Naive thymus-derived CD8-positive, alpha-beta T cell (primary cell): ENCODE data around the gene TMEM271. TPM values are rescaled to one million over a fixed set of nuclear protein-coding genes. Genes with fewer than 3 reads are reported as not detected.

Experiments
- ATAC-seq, 2 donors: fragments of 150-1000 bp; cut with Tn5 transposase in 1 of 2; sonication (Bioruptor Pico), chemical (Tn5 transposase) in 1 of 2; 1 replicate in 1 of 2; 2 replicates in 1 of 2; pipeline ENCODE4 v1.10.0; 2021; ENCODE audit warnings: mild to moderate bottlenecking in 2 of 2, moderate library complexity in 2 of 2
- POLR2A ChIA-PET: fragments of 350-600 bp; sonication (Branson Sonifier 250); formaldehyde crosslinking; loops from one replicate; lab custom pipeline; 2021; ENCODE audit warnings: antibody characterized with exemption; lab: Charles Lee
- DNase-seq, 10 donors: peaks; one replicate each; pipeline versions ENCODE4 v3.0.0 to v3.0.0-alpha.2; 2020 to 2022
- H3K27ac Mint-ChIP-seq, 10 donors: one replicate each; pipeline ENCODE4 v1.8.0; 2020 to 2022; ENCODE audit warnings: mild to moderate bottlenecking in 10 of 10, mixed read lengths in 10 of 10, moderate library complexity in 4 of 10, inconsistent platforms in 1 of 10
- H3K27me3 Mint-ChIP-seq, 5 donors: one replicate each; pipeline ENCODE4 v1.8.0; 2021 to 2022; ENCODE audit warnings: mixed read lengths in 5 of 5
- H3K36me3 Mint-ChIP-seq, 3 donors: one replicate each; pipeline ENCODE4 v1.8.0; 2020 to 2022; ENCODE audit warnings: mixed read lengths in 3 of 3, mild to moderate bottlenecking in 2 of 3, inconsistent platforms in 1 of 3
- H3K4me1 Mint-ChIP-seq, 4 donors: one replicate each; pipeline ENCODE4 v1.8.0; 2021 to 2022; ENCODE audit warnings: mixed read lengths in 4 of 4
- H3K4me3 Mint-ChIP-seq, 10 donors: one replicate each; pipeline ENCODE4 v1.8.0; 2020 to 2022; ENCODE audit warnings: mild to moderate bottlenecking in 10 of 10, mixed read lengths in 10 of 10, moderate library complexity in 6 of 10, inconsistent platforms in 1 of 10
- H3K9me3 Mint-ChIP-seq, 9 donors: one replicate each; pipeline ENCODE4 v1.8.0; 2020 to 2022; ENCODE audit warnings: mixed read lengths in 9 of 9, mild to moderate bottlenecking in 3 of 9, inconsistent platforms in 1 of 9, moderate library complexity in 1 of 9
- polyA plus RNA-seq, 3 donors: library from polyadenylated mRNA; unstranded; fragments of 300-500 nt; fragmentation: Illumina TruSeq; gene quantifications; one replicate each; pipeline ENCODE4 v1.2.3, GENCODE V29; 2021
- total RNA-seq, 8 experiments: library from RNA in 2 of 8; stranded (reverse) in 2 of 8; gene quantifications; one replicate each; pipeline ENCODE4 v1.2.3 and lab custom pipeline; 2021 to 2026

Gene TMEM271
- total RNA-seq (not detected), polyA plus RNA-seq (not detected), total RNA-seq (lab: John Stamatoyannopoulos, UW) (0 to 0.08 (median 0) reads per million in 6 experiments)

- DNase-seq (no peak), ATAC-seq (no peak)
- peaks cover 12 to 18% (median 16%) of the 10 kb centered on the region in 4 donors for H3K4me1 Mint-ChIP-seq
- no peak within 1 kb of the TSS for H3K27ac Mint-ChIP-seq
- POLR2A ChIA-PET = interaction anchor here (0.9 kb wide), 1 partner anchor 98 kb away, joined by 4 read pairs; the partner anchor contains the start of genes ATP5ME and MYL5
- peaks cover 0 to 11% (median 2%) of the 10 kb centered on the region in 9 donors for H3K9me3 Mint-ChIP-seq
- H3K36me3 Mint-ChIP-seq = peaks cover 0 to 5% (median 5%) of the 10 kb centered on the region in 3 donors
- H3K4me3 Mint-ChIP-seq = peak within 1 kb of the TSS; percentile 53 to 85 (median 71)
- H3K27me3 Mint-ChIP-seq = peaks cover 42 to 82% (median 52%) of the 10 kb centered on the region in 5 donors
Observed at GRCh38 chr4:576245-576821, at the start of gene TMEM271. TSS of gene TMEM271 (minus strand) at chr4:576295. CDS start at chr4:576062, 233 bp downstream.

- Mint-ChIP-seq H3K4me3 (no peak overlapping the region), H3K27ac (no peak overlapping the region), H3K36me3 (no peaks in the 10 kb centered on the region), H3K9me3 (peaks cover 0 to 2% (median 0%) of the 10 kb centered on the region in 9 donors), H3K4me1 (peaks cover 0 to 1% (median 0%) of the 10 kb centered on the region in 4 donors), H3K27me3 (peaks cover 4 to 16% (median 4%) of the 10 kb centered on the region in 5 donors)
- DNase-seq = no peak
- POLR2A ChIA-PET = no interaction called here
- ATAC-seq = no peak
Observed at GRCh38 chr4:625631-626161, 49.6 kb upstream of the TMEM271 start.

- Mint-ChIP-seq H3K27me3 (peaks cover 4 to 19% (median 11%) of the 10 kb centered on the region in 5 donors), H3K9me3 (no peaks in the 10 kb centered on the region), H3K27ac (no peak within 1 kb of the TSS), H3K4me3 (no peak within 1 kb of the TSS), H3K36me3 (no peaks in the 10 kb centered on the region), H3K4me1 (peaks cover 0 to 1% (median 0%) of the 10 kb centered on the region in 4 donors)
- ATAC-seq (no peak), DNase-seq (no peak)
- POLR2A ChIA-PET = no interaction called here
Observed at GRCh38 chr4:624705-625590, 48.9 kb upstream of the TMEM271 start, which contains the start of gene PDE6B. TSS of gene PDE6B (plus strand) at chr4:625573. CDS start at chr4:625627, 54 bp downstream.

GRCh38 chr4:623914-624566 lies 47.9 kb upstream of the TMEM271 start:
- peaks cover 0 to 1% (median 0%) of the 10 kb centered on the region in 4 donors for H3K4me1 Mint-ChIP-seq
- ATAC-seq (no peak), DNase-seq (no peak)
- no peak overlapping the region for H3K27ac Mint-ChIP-seq
- H3K4me3 Mint-ChIP-seq = no peak overlapping the region
- H3K9me3 Mint-ChIP-seq = no peaks in the 10 kb centered on the region
- peaks cover 4 to 19% (median 12%) of the 10 kb centered on the region in 5 donors for H3K27me3 Mint-ChIP-seq
- no peaks in the 10 kb centered on the region for H3K36me3 Mint-ChIP-seq
- POLR2A ChIA-PET = no interaction called here

- peaks cover 4 to 19% (median 12%) of the 10 kb centered on the region in 5 donors for H3K27me3 Mint-ChIP-seq
- no peak overlapping the region for H3K4me3 Mint-ChIP-seq
- POLR2A ChIA-PET = no interaction called here
- peaks cover 0 to 1% (median 0%) of the 10 kb centered on the region in 4 donors for H3K4me1 Mint-ChIP-seq
- H3K36me3 Mint-ChIP-seq = no peaks in the 10 kb centered on the region
- no peaks in the 10 kb centered on the region for H3K9me3 Mint-ChIP-seq
- ATAC-seq = no peak
- peak overlapping the region in 1 of 10 donors; percentile 29 for H3K27ac Mint-ChIP-seq
- DNase-seq = no peak
Observed at GRCh38 chr4:622996-623913, 47.2 kb upstream of the TMEM271 start.

- Mint-ChIP-seq H3K4me1 (peaks cover 0 to 1% (median 0%) of the 10 kb centered on the region in 4 donors), H3K36me3 (no peaks in the 10 kb centered on the region), H3K4me3 (no peak overlapping the region), H3K9me3 (no peaks in the 10 kb centered on the region), H3K27me3 (peaks cover 4 to 27% (median 16%) of the 10 kb centered on the region in 5 donors), H3K27ac (no peak overlapping the region)
- POLR2A ChIA-PET = no interaction called here
- DNase-seq (no peak), ATAC-seq (no peak)
Observed at GRCh38 chr4:622071-622995, 46.2 kb upstream of the TMEM271 start.

- POLR2A ChIA-PET = no interaction called here
- Mint-ChIP-seq H3K9me3 (no peaks in the 10 kb centered on the region), H3K4me3 (no peak overlapping the region), H3K4me1 (peaks cover 0 to 1% (median 0%) of the 10 kb centered on the region in 4 donors), H3K36me3 (no peaks in the 10 kb centered on the region), H3K27ac (no peak overlapping the region), H3K27me3 (peaks cover 4 to 28% (median 16%) of the 10 kb centered on the region in 5 donors)
- no peak for DNase-seq
- no peak for ATAC-seq
Observed at GRCh38 chr4:621296-622070, 45.4 kb upstream of the TMEM271 start.

GRCh38 chr4:620851-621261 lies 44.8 kb upstream of the TMEM271 start:
- DNase-seq (no peak), ATAC-seq (no peak)
- POLR2A ChIA-PET = no interaction called here
- H3K4me3 Mint-ChIP-seq = no peak overlapping the region
- H3K9me3 Mint-ChIP-seq = no peaks in the 10 kb centered on the region
- H3K27ac Mint-ChIP-seq = no peak overlapping the region
- no peaks in the 10 kb centered on the region for H3K36me3 Mint-ChIP-seq
- peaks cover 4 to 28% (median 16%) of the 10 kb centered on the region in 5 donors for H3K27me3 Mint-ChIP-seq
- peaks cover 0 to 1% (median 0%) of the 10 kb centered on the region in 4 donors for H3K4me1 Mint-ChIP-seq

GRCh38 chr4:620201-620600 lies 44.1 kb upstream of the TMEM271 start:
- H3K27me3 Mint-ChIP-seq = peaks cover 4 to 28% (median 16%) of the 10 kb centered on the region in 5 donors
- H3K9me3 Mint-ChIP-seq = no peaks in the 10 kb centered on the region
- H3K36me3 Mint-ChIP-seq = no peaks in the 10 kb centered on the region
- no peak overlapping the region for H3K27ac Mint-ChIP-seq
- no peak overlapping the region for H3K4me3 Mint-ChIP-seq
- POLR2A ChIA-PET = no interaction called here
- peaks cover 0 to 1% (median 0%) of the 10 kb centered on the region in 4 donors for H3K4me1 Mint-ChIP-seq
- no peak for ATAC-seq
- DNase-seq = no peak
